AG09319 (cell line): ENCODE data around the gene SLC26A1.

Source experiments
- DNase-seq: peaks from one replicate; pipeline ENCODE4 v3.0.0-alpha.2; 2010; ENCODE audit warnings: low read depth; ENCODE audit errors: extremely low read depth
- TF ChIP-seq, protein P1 (sequence below): IDR thresholded peaks from 2 replicates; pipeline ENCODE4 v1.5.1; 2011; ENCODE audit warnings: low read depth, mild to moderate bottlenecking, inconsistent platforms, low read length, moderate library complexity

The SLC26A1 gene

DNA sequence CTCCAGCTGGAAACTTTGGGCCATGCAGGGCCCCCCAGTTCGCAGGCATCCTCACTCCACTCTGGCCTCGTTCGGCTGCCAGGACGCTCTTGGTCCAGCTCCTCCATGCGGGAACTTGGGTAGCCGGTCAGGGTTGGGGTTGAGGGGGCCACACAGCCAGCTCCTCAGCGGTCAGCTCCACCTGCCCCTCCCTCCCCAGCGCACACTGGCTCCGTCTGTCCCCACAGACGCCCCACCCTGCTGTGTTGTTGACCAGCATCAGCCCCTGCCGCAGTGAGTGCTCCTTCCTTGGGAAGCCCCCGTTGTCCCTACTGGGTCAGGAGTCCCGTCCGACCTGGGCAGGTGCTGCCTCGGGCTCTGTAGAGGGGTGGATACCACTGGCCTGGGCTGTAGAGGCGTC, 24.0 kb upstream of the SLC26A1 start:
- DNase-seq = no peak
- TF ChIP-seq, protein P1, sequence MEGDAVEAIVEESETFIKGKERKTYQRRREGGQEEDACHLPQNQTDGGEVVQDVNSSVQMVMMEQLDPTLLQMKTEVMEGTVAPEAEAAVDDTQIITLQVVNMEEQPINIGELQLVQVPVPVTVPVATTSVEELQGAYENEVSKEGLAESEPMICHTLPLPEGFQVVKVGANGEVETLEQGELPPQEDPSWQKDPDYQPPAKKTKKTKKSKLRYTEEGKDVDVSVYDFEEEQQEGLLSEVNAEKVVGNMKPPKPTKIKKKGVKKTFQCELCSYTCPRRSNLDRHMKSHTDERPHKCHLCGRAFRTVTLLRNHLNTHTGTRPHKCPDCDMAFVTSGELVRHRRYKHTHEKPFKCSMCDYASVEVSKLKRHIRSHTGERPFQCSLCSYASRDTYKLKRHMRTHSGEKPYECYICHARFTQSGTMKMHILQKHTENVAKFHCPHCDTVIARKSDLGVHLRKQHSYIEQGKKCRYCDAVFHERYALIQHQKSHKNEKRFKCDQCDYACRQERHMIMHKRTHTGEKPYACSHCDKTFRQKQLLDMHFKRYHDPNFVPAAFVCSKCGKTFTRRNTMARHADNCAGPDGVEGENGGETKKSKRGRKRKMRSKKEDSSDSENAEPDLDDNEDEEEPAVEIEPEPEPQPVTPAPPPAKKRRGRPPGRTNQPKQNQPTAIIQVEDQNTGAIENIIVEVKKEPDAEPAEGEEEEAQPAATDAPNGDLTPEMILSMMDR = no peak

DNA sequence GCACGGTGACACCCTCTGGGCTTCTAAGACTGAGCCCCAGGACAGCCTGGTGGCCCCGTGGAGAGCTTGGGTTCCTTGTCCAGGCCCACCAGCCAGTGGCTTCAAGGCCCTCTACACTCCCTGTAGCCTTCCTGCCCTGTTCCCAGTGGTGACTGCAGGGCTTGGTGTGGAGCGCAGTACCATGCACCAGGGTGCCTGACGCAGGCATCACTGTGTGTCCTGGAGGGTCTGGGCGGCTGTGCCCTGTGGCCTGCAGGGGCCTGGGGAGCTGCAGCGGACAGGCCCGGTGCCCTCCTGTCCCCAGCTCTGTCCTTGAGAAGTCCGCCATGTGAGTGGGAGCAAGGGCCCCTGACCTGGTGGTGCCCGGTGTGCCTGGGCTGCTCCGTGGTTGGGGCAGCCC, 22.5 kb upstream of the SLC26A1 start:
- TF ChIP-seq, protein P1 = no peak
- DNase-seq = no peak

DNA sequence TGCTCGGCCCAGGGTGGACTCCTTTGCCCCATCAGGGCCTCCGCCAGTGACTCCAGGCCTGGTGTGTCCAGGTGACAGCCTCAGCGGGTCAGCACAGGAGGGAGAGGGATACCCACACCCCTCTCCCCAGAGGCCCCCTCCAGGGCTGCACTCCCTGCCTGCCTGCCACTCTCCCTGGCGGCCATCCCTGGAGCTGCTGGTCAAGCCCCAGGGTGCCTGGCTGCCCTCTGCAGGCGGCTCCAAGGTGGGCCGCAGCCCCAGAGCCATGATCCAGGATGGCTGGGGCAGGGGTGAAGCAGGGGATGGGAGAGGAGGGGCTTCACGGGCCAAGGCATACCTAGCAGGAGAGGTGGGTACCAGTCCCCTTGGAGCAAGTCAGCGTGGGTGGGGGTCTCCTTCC, 22.0 kb upstream of the SLC26A1 start:
- TF ChIP-seq, protein P1 = no peak
- no peak for DNase-seq

DNA sequence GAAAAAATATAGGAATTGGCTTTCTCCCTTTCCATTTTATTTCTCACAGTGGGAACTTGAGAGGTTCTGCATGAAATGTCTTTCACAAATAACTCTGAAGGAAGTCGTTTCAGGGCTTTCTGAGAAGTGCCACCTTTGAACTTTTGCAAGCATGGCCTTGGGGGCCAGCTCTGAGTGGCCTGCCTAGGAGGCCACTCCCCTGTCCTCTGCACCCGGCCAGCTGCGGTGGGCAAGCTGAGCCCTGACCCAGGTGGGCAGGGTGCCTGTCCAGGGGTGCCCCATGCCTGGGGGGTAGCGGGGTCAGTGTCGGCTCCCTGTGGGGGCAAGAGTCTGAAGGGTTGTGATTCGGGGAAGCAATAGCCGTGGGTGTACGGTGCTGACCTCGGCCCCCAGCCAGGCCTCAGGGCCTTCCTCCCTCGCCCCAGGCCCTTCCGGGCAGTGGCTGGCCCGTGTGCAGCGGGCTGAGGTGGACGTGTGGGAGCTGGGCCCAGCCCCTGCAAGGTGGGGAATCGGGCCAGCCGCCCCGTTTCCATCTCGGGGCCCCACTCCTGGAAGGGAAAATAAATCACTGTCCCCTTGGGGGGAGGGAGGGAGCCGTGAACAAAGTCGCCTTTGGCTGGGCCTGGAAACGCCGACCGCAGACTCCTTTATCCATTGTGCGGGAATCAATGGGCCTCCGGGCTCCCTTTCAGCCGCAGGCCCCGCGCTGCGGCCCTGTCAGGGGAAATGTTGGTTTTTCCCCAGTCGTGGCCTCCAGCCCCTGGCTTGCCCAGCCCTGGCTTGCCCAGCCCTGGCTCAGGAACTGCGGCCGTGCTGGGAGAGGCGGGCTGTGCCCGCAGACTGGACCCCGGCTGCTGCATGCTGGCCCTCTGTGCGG, 21.3 kb upstream of the SLC26A1 start:
- TF ChIP-seq, protein P1 = no peak
- no peak for DNase-seq

DNA sequence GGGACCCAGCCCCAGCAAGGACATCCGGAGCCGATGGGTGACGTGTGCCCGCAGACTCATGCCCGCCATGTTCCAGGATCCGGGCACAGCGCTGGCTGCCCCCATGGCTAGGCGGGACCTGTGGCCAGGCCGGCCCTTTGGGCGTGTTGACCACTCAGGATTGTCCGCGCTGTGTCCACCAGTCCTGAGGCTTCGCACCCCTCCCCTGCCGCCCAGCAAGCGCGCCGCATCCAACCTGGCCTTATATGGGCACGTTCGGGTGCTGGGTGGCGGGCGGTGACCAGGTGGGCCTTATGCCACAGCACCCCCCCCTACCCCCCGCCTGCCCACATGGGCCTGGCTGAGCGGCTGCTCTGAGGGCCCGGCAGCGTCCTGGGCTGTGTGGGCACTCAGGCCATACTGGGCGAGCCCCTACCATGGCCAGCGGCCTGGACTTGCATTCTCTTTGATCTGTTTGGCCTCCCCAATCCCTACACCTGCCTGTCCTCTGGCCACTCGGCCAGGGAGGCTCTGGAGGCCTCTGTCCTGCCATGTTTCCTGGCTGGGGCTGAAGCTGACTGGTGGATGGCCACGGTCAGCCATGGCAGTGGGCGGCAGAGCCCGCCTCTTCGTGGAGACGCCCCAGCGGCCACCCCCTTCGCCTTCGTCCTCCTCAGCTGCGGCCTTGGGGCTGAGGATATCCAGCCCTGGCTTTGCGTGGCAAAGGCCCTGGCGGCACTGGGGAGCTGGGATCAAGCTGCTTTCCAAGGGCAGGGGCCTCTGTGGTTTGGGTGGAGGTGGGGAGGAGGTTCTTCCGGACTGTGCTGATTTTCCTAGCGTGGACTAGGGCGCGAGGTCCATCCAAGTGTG, 20.2 kb upstream of the SLC26A1 start:
- DNase-seq = no peak
- TF ChIP-seq, protein P1 = no peak

DNA sequence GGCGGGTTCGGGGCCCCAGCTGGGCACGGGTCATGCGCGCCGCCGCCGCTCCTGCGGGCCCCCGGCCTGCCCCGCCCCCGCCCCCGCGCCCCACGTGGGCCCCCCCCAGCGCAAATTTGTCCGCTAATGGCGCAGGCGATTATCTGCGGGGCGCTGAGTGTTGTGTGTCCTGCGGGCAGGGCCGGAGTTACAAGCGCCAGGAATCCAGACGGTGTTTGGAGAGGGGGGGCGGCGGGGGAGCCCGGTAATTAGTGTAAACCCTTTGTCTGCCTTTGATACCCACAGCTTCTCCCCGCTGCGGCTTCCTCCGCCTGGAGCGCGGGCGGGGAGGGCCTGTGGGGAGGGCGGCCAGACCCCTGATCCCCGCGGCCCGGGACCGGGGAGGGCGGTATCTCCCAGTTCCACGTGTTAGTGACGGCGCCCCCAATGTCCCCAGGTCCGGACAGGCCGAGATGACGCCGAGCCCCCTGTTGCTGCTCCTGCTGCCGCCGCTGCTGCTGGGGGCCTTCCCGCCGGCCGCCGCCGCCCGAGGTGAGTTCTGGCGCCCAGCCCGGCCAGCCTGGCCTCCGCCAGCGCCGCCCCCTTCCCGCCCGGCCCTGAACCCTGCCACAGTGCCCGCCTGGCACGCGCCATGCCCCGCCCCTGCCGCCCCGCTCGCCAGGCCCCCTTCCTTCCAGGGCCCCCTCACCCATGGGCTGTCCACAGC, 19.0 kb upstream of the SLC26A1 start:
- TF ChIP-seq, protein P1 = no peak
- no peak for DNase-seq
